ENCODE data around the gene CEBPG.

DNA sequence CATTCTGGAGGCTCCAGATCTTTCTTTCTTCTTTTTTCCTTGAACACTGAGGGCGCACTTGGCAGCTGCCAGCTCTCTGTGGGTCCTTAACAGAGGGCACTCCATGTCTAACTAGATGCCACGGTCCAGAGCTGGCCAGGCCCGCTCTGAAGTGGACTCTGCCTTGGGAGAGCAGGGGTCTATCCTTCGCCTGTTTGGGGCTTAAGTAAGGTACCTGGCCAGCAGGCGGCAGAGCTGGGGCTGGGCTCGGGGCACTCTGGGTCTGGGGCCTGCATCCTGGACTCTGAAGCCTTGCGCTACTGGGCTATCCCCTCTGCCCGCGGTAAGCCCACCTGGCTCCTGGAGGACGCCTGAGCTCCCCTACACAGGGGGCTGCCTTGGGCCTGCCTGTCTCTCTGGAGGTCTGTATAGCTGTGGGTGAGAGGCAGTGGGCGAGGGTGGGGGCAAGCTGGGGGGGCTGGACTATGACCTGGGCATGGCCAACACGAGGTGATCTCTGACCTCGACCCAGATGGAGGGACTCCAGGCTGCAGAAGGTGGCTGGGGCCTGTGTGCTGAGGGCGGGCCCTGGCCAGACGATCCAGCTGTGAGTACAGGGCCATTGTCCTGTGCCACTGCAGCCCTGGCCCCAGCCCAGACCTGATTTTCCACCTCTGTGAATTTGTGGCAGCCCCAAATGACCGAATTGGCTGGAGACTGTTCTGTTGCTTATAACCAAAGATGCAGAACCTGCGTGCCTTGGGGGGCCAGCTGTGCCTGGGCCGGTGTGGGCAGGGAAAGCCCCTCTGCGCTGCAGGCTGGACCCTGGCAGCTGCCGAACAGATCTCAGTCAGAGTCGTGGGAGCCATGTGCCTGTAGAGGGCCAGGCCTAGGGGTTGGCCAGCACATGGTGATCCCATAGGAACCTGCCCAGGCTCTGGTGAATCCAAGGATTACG, 26.5 kb downstream of the CEBPG start:
- no peak for TF ChIP-seq EZH2 (IDR thresholded peaks at IDR 0.05)
- TF ChIP-seq POLR2AphosphoS5 (IDR thresholded peaks at IDR 0.05; ENCODE audit: borderline replicate concordance, low read depth, low read length), result no peak
